Hepatocyte (in vitro differentiated cells): ENCODE measurements around the gene TAF9.

Source experiments
- CTCF ChIP-seq: fragments of 200-600 bp; sonication (generic); IDR thresholded peaks from 2 replicates; pipeline ENCODE4 v1.5.1; 2016; ENCODE audit warnings: antibody characterized with exemption, mild to moderate bottlenecking; ENCODE audit not compliant: poor library complexity
- EZH2 ChIP-seq: fragments of 200-600 bp; sonication (generic); IDR thresholded peaks from 2 replicates; pipeline ENCODE4 v1.6.1; 2016; ENCODE audit warnings: antibody characterized with exemption, mild to moderate bottlenecking, borderline replicate concordance
- EZH2phosphoT487 ChIP-seq: fragments of 200-600 bp; sonication (generic); IDR thresholded peaks from one replicate; pipeline ENCODE4 v1.6.1; 2018; ENCODE audit warnings: antibody characterized with exemption, mild to moderate bottlenecking, low read depth, moderate library complexity; ENCODE audit not compliant: unreplicated experiment, severe bottlenecking

DNA sequence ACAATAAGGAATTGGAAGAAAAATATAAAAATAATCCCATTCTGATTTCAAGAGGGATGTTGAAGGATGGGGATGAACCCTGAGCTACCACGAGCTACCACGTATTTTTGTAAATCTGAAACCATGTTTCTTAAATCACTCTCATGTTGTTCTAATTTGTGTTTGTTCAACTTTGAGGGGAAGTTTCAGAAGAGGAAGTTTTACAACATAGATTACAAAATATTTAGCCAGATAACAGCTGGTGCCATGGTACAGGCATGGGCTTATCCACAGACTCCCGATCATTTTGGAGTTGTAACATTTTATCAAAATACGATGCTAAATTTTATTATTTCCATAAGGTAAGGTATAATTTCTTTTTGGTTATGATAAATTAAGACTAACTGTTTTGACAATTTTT lies 51.9 kb downstream of the TAF9 start:
- TF ChIP-seq EZH2 (no peak), CTCF (no peak), EZH2phosphoT487 (no peak)
